VCaP (cell line): ENCODE results near the gene ANO2.

Experiments
- H3K27ac ChIP-seq: fragments of 450-650 bp; 2 replicates; pipeline ENCODE4 v1.5.1; 2017
- TF ChIP-seq, protein P1 (sequence below): fragments of 450-650 bp; conservative IDR thresholded peaks from 2 replicates; pipeline ENCODE4 v1.5.1; 2017; ENCODE audit warnings: mild to moderate bottlenecking, moderate library complexity

Gene ANO2

DNA sequence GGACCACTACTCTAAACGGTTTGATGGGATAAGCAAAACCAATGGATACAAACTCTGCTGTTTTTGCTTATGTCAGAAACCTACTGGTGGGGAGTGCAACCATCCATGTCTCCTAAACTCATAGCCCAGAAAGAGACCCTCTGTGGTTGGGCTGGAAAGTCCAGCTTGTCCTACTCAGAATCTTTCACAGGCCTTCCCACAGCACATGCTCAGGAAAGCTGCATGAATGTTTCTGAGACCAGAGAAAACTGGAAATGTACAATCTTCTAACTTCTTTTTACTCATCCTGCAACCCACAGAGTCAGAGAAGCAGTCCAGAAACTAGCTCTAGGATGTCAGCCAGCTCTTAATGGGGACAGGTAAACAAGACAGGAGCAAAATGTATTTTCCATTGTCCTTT, 73.3 kb downstream of the ANO2 start:
- no peak overlapping the region for H3K27ac ChIP-seq
- TF ChIP-seq, protein P1, sequence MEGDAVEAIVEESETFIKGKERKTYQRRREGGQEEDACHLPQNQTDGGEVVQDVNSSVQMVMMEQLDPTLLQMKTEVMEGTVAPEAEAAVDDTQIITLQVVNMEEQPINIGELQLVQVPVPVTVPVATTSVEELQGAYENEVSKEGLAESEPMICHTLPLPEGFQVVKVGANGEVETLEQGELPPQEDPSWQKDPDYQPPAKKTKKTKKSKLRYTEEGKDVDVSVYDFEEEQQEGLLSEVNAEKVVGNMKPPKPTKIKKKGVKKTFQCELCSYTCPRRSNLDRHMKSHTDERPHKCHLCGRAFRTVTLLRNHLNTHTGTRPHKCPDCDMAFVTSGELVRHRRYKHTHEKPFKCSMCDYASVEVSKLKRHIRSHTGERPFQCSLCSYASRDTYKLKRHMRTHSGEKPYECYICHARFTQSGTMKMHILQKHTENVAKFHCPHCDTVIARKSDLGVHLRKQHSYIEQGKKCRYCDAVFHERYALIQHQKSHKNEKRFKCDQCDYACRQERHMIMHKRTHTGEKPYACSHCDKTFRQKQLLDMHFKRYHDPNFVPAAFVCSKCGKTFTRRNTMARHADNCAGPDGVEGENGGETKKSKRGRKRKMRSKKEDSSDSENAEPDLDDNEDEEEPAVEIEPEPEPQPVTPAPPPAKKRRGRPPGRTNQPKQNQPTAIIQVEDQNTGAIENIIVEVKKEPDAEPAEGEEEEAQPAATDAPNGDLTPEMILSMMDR, result no peak

DNA sequence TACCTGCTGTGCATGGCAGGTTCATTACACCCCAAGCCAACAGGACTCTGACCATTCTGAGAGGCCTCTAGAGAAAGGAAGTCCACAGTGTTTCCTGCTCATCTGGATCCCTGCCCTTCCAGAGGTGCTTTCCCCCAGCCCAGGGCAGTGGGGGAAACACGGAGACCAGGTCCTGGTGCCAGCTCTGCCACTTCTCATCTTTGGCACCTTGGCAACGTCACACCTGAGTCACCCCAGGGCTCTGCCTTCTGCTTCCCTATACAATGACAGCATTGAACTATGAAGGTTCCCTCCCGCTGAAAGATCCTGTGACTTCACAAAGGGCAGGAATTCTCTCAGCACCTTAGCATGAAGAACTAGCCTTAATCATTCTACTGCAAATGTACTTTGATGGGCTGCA, 74.9 kb downstream of the ANO2 start:
- TF ChIP-seq, protein P1, result no peak
- H3K27ac ChIP-seq, result no peak overlapping the region

DNA sequence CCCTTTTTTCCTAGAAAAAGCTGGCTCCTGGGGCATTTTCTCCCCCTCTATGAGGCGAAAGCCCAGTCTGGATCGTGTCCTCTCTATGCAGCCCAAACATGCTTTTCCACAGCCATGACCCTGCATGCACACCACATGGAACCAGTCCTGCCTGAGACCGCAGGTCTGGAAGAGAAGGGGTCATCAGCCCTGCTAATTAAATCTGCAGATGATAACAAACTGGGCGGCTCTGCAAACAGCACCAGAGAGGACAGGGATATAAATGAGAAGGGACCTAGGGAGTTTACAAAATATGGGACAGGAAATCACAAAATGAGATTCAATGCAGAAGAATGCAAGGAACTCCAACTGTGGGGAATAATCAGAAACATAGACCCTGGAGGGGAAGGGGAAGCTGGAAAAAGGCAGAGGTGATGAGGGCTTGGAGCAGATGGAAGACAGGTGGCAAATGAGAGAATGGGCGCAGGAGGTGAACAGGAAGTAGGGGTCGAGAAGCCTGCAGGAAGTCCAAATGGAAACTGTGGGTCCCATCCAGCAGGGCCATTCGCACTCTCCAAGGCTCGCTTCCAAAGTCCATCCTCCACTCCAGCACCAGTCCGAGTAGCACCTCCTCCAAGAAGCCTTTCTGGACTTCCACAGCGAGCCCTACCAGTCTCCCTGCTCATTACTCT, 76.3 kb downstream of the ANO2 start:
- H3K27ac ChIP-seq, result no peak overlapping the region
- TF ChIP-seq, protein P1, result no peak

DNA sequence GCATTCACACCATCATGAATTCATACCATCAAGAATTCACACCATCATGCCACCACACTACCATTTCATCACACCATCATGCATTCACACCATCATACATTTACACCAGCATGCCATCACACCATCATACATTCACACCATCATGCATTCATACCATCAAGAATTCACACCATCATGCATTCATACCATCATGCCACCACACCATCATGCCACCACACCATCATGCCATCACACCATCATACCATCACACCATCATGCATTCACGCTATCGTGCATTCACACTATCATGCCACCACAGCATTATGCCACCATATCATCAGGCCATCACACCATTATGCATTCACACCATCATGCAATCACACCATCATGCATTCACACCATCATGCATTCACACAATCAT, 79.7 kb downstream of the ANO2 start:
- H3K27ac ChIP-seq, result no peak overlapping the region
- TF ChIP-seq, protein P1, result no peak

DNA sequence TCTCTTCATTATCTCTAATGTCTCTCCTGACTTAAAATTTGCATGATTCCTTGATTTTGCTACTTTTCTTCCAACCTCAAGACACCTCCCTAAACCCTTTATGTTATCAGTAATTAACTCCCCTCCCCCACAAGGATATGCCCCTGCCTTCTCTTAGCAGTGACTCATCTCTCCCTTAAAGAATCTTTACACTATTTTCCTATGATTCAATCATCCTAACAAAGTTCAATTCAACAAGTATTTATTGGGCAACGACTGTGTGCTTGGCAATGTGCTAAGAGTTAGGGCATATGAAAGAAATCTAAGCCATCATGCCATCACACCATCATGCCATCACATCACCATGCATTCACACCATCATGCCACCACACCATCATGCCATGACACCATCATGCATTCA, 80.1 kb downstream of the ANO2 start:
- TF ChIP-seq, protein P1, result no peak
- H3K27ac ChIP-seq, result no peak overlapping the region

DNA sequence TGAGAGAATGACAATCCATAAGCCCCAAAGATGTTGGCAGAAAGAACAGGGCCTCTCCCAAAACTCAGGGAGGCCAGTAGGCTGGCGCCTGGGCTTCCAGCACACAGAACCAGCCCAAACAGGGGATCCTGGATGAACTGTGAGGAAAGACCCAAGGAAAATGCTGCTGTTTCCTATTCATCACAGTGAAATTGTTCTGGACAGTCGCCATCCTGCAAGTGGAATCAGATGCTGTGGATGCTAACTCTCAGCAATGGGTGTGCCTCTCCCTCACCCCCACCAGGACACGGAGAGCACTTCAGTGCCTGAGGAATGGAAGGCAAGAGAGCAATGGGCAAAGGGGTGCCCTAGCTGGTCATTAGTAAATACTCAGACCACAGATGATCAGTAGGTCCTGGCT, 80.8 kb downstream of the ANO2 start:
- TF ChIP-seq, protein P1, result no peak
- H3K27ac ChIP-seq, result no peak overlapping the region

DNA sequence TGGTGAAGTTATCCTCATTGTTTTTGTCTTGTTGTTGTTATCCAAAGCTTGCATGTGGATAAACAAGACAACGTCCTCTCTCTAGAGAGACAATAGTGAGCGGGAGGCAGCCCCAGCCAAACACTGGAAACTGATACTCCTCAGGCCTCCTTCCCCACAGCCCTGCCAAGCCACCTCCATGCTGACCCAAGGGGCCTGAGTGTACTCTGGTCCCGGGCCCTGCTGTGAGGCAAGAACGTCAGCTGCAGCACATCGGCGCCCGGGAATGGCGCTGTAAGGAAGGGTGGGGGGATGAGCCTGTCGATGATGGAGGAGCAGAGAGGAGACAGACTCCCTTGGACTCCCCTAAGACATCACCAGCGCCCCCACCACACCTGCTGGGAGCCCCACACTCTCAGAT, 83.6 kb downstream of the ANO2 start:
- TF ChIP-seq, protein P1, result no peak

More for the DNA sequence above, 83.6 kb downstream of the ANO2 start:
- H3K27ac ChIP-seq, result no peak overlapping the region
